Hematopoietic multipotent progenitor cell treated with erythropoietin and hydrocortisone succinate and interleukin-3 and kit ligand, for 8 days (in vitro differentiated cells): ENCODE results near the gene CWH43.
"Not testable (repeated sequence)": the region's sequence is repeated elsewhere in the genome, so short reads cannot be mapped to it uniquely, and the experiment has no call there.

Source experiments
- DNase-seq: peaks from one replicate; pipeline ENCODE4 v3.0.0-alpha.2; 2015

The CWH43 gene

DNA sequence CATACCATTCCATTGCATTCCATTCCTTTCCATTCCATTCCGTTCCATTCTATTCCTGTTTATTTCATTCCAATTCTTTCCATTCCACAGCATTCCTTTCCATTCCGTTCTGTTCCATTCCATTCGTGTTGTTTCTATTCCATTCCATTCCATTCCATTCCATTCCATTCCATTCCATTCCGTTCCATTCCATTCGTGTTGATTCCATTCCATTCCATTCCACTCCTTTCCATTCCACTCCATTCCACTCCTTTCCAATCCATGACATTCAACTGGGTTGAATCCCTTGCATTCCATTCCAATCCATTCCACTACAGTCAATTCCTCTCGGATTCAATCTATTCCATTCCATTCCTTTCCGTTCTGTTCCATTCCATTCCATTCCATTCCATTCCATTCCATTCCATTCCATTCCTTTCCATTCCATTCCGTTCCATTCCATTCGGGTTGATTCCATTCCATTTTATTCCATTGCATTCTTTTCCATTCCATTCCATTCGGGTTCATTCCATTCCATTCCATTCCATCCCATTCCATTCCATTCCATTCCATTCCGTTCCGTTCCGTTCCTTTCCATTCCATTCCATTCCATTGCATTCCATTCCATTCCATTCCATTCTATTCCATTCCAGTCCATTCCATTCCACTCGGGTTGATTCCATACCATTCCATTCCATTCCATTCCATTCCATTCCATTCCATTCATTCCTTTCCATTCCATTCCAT lies 112.1 kb downstream of the CWH43 start:
- DNase-seq = not testable (repeated sequence)

GRCh38 chr4:49099831-49100444 lies 113.9 kb downstream of the CWH43 start:
- not testable (repeated sequence) for DNase-seq

- not testable (repeated sequence) for DNase-seq
Observed at GRCh38 chr4:49102344-49102898, 116.3 kb downstream of the CWH43 start.

GRCh38 chr4:49103436-49104136 lies 117.5 kb downstream of the CWH43 start:
- not testable (repeated sequence) for DNase-seq

GRCh38 chr4:49104231-49104930 lies 118.3 kb downstream of the CWH43 start:
- DNase-seq = peak; percentile 18

DNA sequence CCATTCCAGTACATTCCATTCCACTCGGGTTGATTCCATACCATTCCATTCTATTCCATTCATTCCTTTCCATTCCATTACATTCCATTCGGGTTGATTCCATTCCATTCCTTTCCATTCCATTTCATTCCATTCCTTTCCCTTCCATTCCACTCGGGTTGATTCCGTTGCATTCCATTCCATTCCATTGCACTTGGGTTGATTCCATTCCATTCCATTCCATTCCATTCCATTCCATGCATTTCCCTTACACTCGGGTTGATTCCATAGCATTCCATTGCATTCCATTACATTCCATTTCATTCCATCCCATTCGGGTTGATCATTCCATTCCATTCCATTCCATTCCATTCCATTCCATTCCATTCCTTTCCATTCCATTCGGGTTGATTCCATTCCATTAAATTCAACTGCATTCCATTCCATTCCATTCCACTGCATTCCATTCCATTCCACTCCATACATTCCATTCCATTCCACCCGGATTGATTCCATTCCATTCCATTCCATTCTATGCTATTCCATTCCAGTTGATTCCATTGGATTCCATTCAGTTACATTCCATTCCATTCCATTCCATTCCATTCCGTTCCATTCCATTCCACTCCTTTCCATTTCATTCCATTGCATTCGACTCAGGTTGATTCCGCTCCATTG lies 119.3 kb downstream of the CWH43 start:
- DNase-seq = not testable (repeated sequence)

GRCh38 chr4:49107262-49107661 lies 121.2 kb downstream of the CWH43 start:
- DNase-seq = peak; percentile 52

DNA sequence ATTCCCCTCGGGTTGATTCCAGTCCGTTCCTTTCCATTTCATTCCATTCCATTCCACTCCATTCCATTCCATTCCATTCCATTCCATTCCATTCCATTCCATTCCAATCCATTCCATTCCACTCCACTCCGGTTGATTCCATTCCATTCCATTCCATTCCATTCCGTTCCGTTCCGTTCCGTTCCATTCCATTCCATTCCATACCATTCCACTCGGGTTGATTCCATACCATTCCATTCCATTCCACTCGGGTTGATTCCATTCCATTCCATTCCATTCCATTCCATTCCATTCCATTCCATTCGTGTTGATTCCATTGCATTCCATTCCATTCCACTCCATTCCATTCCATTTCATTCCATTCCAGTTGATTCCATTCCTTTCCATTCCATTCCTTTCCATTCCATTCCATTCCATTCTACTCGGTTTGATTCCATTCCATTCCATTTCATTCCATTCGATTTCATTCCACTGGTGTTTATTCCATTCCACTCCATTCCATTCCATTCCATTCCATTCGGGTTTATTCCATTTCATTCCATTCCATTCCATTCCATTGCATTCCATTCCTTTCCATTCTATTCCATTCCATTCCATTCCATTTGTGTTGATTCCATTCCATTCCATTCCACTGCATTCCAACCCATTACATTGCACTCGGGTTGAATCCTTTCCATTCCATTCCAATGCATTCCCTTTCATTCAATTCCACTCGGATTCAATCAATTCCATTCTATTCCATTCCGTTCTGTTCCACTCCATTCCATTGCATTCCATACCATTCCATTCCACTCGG lies 122.3 kb downstream of the CWH43 start:
- DNase-seq = not testable (repeated sequence)

DNA sequence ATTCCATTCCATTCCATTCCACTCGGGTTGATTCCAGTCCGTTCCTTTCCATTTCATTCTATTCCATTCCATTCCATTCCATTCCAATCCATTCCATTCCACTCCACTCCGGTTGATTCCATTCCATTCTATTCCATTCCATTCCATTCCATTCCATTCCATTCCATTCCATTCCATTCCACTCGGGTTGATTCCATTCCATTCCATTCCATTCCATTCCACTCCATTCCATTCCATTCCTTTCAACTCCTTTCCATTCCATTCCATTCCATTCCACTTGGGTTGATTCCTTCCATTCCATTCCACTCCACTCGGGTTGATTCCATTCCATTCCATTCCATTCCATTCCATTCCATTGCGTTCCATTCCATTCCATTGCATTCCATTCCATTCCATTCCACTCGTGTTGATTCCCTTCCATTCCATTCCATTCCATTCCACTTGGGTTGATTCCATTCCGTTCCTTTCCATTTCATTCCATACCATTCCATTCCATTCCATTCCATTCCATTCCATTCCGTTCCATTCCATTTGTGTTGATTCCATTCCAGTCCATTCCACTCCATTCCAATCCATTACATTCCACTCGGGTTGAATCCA lies 123.6 kb downstream of the CWH43 start:
- DNase-seq = not testable (repeated sequence)

- not testable (repeated sequence) for DNase-seq
Observed at GRCh38 chr4:49110579-49110978, 124.5 kb downstream of the CWH43 start.
